NCI-H1105 treated with DMSO at 0.1 percent for 48 hours (cell line): ENCODE data around the gene NEK2.
"Not testable (repeated sequence)": the region's sequence is repeated elsewhere in the genome, so short reads cannot be mapped to it uniquely, and the experiment has no call there.

Source experiments
- DNase-seq: peaks from one replicate; lab custom pipeline; 2025; lab: John Stamatoyannopoulos, UW

The NEK2 gene

GRCh38 chr1:211632808-211633523, 42.5 kb downstream of the NEK2 start:
- no peak for DNase-seq

DNA sequence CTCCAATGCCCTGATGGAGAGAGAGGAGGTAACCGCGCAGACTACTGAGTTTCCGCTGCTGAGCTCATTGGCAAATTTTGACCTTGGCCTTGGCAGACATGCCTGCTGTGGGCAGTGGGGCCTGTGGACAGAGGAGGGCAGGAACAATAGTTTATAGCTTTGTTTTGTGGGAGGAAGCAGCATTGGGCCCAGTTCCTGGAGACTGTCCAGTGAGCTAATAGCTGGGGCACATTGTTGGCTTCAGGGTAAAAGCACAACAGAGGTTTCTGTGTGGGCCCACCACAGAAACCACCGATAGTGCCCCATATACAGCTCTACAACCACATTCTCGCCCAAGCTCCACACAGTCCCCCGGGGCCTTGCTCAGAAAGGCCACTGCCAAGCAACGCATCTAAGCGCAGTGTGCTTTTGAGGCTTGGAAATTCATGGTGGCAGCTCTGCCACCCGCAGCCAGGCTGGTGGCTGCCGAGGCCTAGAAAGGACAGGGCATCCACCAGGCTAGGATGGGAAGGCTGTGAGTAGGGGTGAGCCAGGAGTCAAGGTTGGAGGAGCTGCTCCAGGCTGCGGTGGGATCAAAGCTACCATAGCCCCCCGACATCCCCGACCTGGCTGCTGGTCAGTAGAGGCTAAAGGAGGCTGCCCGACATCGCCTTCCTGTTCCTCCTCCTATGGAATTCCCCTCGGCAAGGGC, 43.2 kb downstream of the NEK2 start:
- no peak for DNase-seq

DNA sequence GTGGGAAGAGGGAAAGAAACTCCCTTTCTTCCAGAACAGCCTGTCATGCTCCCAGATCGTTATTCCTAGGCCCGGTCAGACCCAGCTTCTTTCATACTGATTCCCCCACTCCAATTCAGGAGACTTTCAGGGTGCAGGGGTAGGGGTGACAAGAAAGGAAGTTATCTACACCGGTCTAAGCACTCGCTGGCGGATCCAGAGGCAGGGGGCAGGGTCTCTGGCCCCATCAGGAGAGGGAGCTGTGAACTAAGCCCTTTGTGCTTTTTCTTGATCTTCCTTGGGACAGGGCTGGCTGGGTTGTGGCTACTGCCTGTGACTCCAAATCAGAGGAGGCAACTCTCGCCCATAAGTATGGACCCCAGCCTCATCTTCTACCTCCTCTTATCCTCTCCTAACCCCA, 44.3 kb downstream of the NEK2 start:
- DNase-seq, result no peak

GRCh38 chr1:211630236-211631081, 45.0 kb downstream of the NEK2 start:
- no peak for DNase-seq

- DNase-seq, result no peak
Observed at GRCh38 chr1:211628417-211628816, 47.0 kb downstream of the NEK2 start.

- DNase-seq, result no peak
Observed at GRCh38 chr1:211627259-211627658, 48.2 kb downstream of the NEK2 start.

DNA sequence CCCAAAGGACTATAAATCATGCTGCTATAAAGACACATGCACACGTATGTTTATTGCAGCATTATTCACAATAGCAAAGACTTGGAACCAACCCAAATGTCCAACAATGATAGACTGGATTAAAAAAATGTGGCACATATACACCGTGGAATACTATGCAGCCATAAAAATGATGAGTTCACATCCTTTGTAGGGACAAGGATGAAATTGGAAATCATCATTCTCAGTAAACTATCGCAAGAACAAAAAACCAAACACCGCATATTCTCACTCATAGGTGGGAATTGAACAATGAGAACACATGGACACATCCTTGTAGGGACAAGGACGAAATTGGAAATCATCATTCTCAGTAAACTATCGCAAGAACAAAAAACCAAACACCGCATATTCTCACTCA, 49.6 kb downstream of the NEK2 start:
- DNase-seq, result not testable (repeated sequence)

- DNase-seq, result no peak
Observed at GRCh38 chr1:211625040-211625439, 50.4 kb downstream of the NEK2 start.

- DNase-seq, result no peak
Observed at GRCh38 chr1:211623515-211623914, 51.9 kb downstream of the NEK2 start.

- DNase-seq, result no peak
Observed at GRCh38 chr1:211621447-211622198, 53.8 kb downstream of the NEK2 start.

DNA sequence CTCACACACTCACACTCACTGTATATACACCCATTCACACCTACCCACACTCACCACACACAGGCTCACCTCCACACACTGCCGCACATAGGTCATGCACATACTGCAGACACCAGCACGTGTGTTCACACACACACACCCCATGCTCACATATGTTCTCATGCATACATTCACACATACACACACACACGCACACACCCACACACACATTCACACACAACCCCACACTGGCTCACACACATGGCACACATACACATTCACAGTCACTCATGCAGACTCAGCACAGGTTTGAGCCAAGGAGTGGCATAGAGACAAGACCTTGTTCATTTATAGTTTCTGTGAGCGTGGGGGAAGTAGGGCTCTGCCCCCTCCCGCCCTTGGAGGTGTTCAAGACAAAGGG, 55.3 kb downstream of the NEK2 start:
- no peak for DNase-seq

DNA sequence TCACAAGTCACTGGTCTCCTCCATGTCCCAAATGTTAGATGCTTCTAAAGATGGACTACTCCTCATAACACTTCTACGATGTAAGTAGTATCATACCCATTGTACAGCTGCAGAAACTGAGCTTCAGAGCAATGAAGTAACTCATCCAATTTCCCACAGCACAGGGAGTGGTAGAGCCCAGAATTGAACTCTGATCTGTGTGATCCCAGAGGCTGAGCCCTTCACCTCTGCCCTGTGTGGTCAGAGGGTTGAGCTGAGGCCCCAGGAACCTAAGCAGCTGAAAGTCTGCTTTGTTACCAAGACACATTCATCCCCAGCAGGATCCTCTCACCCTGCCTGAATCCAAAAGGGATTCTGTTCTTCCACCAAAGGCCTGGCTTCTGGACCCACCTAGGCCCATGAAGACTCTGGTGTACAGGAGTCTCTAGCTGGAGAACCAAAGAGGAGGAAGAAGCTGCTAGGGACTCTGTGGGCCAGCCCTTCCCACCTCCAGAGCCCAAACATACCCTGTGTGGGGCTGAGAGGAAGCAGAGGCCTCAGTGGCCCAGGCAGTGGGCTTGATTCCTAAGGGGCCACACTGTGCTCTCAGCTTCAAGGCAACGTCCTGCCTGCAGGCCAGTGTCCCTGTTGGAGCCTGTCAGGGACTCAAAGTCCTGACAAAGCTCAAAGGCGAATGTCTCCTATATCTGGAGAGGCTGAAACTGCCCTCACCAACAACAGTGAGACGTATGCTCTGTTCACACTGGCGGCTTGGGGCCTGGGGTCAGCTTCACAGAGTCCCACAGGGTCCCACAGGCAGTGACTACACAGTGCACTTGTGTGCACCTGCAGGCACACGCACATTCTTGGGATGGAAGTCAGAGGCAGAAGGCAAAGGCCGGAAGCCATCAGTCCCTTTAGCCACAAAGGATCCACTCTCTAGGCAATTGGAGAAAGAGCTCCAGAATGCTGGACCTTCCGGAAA, 56.1 kb downstream of the NEK2 start:
- no peak for DNase-seq

- DNase-seq, result no peak
Observed at GRCh38 chr1:211616965-211617297, 58.5 kb downstream of the NEK2 start.

DNA sequence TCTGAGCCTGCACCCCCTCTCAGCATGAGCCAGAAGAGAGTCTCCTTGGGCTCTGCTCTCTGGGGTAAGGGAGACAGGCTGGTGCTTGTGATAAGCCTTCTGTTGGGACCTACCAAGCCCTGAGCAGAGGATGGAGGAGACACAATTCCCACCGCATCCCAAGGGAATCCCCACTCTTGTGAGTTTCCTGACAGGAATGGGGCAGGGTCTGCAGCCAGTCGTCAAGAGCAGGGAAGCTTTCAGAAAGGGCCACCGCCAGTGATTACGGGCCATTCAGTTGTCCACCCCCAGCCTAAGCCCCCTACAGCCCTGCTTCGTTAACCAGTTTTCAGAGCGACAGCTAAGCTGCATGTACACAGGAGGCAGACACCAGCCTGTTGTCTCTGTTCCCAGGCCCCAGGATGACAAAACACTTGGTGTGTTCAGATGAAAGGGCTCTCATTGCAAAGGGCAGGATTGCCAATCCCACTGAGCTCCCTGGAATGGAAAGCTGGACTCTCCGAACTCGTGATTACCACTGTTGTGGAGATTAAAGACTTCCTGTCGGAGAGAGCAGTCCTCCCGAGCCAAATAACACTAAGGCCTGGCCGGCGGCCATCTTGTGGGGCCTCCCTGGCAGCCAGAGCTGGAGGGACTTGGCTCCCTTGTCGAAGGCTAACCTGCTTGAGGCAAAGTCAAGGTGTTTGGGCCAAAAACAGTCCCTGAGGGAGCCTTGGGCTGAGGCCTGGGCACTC, 59.0 kb downstream of the NEK2 start:
- DNase-seq, result no peak

- DNase-seq, result no peak
Observed at GRCh38 chr1:211614615-211615014, 60.8 kb downstream of the NEK2 start.

DNA sequence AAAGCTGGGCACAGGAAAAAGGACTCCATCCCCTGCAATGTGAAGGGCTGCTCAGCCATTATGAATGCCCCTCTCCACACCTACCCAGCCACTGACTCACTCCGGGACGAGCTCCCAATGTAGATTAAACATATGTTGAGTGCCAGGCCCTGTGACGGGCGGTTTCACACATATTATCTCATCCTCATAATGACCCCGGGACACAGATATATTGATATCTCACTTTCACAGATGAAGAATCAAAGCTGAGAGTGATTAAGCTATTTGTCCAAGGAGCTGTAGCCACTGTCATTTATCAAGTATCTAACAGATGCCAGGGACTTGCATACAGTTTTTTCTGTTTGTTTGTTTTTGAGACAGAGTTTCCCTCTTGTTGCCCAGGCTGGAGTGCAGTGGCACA, 61.5 kb downstream of the NEK2 start:
- no peak for DNase-seq

- DNase-seq, result no peak
Observed at GRCh38 chr1:211613108-211613947, 62.1 kb downstream of the NEK2 start.

- no peak for DNase-seq
Observed at GRCh38 chr1:211612786-211613107, 62.7 kb downstream of the NEK2 start.
